HPDE6-E6E7 (cell line): ENCODE data around the gene PAPOLA.
A peak's percentile ranks its signal among the peaks of the same experiment; 100 is the strongest.
"Not testable (repeated sequence)": the region's sequence is repeated elsewhere in the genome, so short reads cannot be mapped to it uniquely, and the experiment has no call there.

ENCODE experiments used
- DNase-seq: peaks from one replicate; pipeline ENCODE4 v3.0.0; 2011; ENCODE audit warnings: missing footprints; ENCODE audit errors: extremely low spot score

Gene PAPOLA

GRCh38 chr14:96501740-96502620 lies at the start of gene PAPOLA:
PAPOLA (plus strand) TSS chr14:96502382; CDS start chr14:96502593, 211 bp downstream.
- DNase-seq: peak; percentile 85

- DNase-seq: no peak
Measured at GRCh38 chr14:96452684-96453083, 49.5 kb upstream of the PAPOLA start.

GRCh38 chr14:96455588-96455987 lies 46.6 kb upstream of the PAPOLA start:
- no peak for DNase-seq

GRCh38 chr14:96459851-96460250 lies 42.3 kb upstream of the PAPOLA start:
- no peak for DNase-seq

- no peak for DNase-seq
Measured at GRCh38 chr14:96461950-96462798, 40.0 kb upstream of the PAPOLA start.

GRCh38 chr14:96464136-96464535 lies 38.0 kb upstream of the PAPOLA start:
- DNase-seq: no peak

GRCh38 chr14:96466918-96467317 lies 35.3 kb upstream of the PAPOLA start:
- DNase-seq: no peak

GRCh38 chr14:96470331-96470730 lies 31.9 kb upstream of the PAPOLA start:
- DNase-seq: no peak

- not testable (repeated sequence) for DNase-seq
Measured at GRCh38 chr14:96470967-96471366, 31.2 kb upstream of the PAPOLA start.

GRCh38 chr14:96478119-96478518 lies 24.1 kb upstream of the PAPOLA start:
- DNase-seq: no peak

GRCh38 chr14:96479435-96480146 lies 22.6 kb upstream of the PAPOLA start:
- DNase-seq: no peak

GRCh38 chr14:96481731-96482314 lies 20.4 kb upstream of the PAPOLA start:
- DNase-seq: no peak

GRCh38 chr14:96482986-96483385 lies 19.2 kb upstream of the PAPOLA start:
- no peak for DNase-seq

GRCh38 chr14:96484399-96484798 lies 17.8 kb upstream of the PAPOLA start:
- DNase-seq: no peak

- DNase-seq: no peak
Measured at GRCh38 chr14:96486705-96487104, 15.5 kb upstream of the PAPOLA start.

- no peak for DNase-seq
Measured at GRCh38 chr14:96489327-96489726, 12.9 kb upstream of the PAPOLA start.

GRCh38 chr14:96493178-96493577 lies 9.0 kb upstream of the PAPOLA start:
- no peak for DNase-seq

GRCh38 chr14:96494331-96494730 lies 7.9 kb upstream of the PAPOLA start:
- DNase-seq: no peak

GRCh38 chr14:96497087-96497486 lies 5.1 kb upstream of the PAPOLA start:
- peak; percentile 49 for DNase-seq

GRCh38 chr14:96497586-96497985 lies 4.6 kb upstream of the PAPOLA start:
- no peak for DNase-seq

GRCh38 chr14:96501217-96501739 lies 904 bp upstream of the PAPOLA start:
- DNase-seq: no peak
